DMS79 treated with DMSO at 0.1 percent for 48 hours (cell line): ENCODE data around the gene INAFM2.

Experiments
- DNase-seq: peaks from one replicate; lab custom pipeline; 2025; lab: John Stamatoyannopoulos, UW

Gene INAFM2

GRCh38 chr15:40344631-40345120 lies 21.2 kb downstream of the INAFM2 start:
- peak; percentile 10 for DNase-seq

DNA sequence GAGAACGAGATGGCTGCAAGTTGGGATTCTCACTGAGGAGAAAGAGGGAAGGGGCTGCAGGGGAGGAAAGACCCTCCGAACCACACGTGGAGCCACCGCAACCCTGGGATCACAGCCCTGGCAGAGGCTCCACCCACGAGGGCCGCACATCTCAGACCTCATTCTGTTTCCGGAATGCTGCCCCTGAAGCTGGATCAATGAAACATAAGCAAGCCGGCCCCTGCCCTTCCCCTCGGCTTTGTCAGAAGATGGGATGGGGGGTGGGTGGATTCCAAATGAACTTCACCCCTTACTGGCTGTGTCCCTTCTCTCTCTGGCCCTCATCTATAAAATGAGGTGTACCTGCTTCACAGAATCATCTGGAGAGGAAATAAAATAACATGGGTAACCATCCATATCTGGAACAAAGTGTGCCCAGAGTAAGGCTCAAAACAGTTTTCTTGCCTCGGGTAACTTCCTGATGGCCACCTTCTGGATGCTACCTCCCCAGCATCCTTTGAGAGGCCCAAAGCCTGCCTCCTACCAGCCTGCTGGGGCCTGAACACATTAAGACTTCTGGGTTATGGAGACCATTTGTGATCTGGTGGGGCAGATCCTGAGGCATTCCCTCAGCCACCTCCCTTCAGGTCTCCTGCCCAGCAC lies 21.9 kb downstream of the INAFM2 start:
- DNase-seq, result no peak

- no peak for DNase-seq
Observed at GRCh38 chr15:40345867-40346578, 22.5 kb downstream of the INAFM2 start.

DNA sequence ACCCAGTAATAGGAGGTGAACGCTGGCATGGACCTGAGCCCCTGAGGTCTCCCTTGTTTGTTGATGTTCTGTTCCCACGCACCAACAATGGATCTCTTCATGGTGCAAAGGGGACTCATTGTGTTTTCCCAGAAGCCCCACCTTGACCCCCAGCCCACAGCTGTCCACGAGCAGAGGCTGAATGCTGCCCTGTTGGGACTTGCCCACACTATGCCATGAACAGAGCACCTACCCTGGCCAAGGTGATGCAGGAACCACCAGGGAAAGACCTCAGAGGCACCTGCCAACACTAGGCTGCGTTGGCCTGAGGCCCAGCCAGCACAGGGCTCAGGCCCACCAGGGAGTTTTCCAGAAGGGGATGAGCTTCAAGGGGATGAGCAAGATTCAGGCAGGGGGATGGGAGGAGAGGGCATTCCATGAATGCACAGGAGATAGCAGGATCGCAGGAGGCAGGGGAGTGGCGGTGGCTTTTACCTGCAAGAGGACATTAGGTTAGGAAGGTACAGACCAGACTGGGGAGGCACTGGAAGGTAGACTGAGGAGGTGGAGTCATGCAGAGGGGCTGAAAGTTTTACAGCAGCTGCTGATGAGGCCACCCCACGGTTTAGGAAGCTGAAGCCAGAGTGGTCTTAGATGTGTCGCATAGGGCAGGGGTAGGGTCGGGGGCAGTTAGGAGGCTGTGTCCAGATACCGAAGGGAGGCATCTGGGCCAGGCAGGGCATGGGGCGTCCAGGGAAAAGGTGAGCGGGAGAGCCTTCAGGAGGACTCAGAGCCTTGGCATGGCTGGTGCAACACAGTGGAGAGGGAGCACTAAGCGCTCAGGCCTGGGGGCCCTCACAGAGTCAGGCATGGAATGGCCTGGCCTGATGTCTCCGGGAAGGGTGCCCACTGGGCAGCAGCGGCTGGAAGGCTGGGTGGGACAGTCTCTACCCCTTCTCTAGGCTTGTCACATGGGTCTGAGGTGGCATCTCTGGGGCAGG lies 23.4 kb downstream of the INAFM2 start:
- DNase-seq, result no peak

DNA sequence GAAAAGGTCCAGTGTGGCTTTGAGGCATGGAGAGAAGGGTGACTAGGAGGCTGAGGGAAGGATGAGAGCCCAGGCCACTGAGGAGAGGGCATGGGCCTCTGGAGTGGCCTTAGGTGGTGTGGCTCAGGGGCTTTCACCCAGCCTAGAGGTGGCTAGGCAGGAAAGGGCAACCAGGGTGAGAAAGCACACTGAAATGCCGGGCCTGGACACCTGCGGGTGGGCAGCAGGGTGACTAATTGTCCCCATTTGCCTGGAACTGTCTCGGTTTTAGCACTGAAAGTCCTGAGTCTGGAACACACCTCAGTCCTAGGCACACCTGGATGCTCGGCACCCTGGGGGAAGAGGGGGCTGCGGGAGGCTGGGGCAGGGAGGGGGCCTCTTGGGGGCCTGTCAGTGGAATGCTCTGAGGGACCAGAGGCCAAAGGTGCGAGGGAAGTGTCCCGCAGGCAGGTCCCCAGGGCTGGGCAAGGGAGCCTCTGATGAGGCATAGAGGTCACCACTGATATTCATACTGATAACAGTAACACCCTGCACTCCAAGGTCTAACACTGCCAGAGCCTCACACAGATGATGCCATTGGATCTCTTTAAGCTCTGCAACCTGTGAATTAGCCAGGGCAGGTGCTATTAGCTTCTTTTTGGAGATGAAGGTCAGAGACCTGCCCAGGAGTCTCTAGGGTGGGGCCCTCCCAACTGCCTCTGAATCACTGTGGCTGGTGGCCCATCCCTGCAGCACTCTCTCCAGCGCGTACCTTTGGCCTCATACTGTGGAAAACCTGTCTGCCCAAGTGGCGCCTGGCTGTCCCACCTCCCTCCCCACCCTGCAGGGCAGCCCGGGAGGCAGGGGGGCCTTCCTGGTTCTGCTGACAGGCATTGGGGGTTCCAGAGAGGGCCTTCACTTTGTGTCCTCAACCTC lies 24.3 kb downstream of the INAFM2 start:
- no peak for DNase-seq

- no peak for DNase-seq
Observed at GRCh38 chr15:40348474-40348870, 25.0 kb downstream of the INAFM2 start.

- DNase-seq, result no peak
Observed at GRCh38 chr15:40349163-40349562, 25.7 kb downstream of the INAFM2 start.

DNA sequence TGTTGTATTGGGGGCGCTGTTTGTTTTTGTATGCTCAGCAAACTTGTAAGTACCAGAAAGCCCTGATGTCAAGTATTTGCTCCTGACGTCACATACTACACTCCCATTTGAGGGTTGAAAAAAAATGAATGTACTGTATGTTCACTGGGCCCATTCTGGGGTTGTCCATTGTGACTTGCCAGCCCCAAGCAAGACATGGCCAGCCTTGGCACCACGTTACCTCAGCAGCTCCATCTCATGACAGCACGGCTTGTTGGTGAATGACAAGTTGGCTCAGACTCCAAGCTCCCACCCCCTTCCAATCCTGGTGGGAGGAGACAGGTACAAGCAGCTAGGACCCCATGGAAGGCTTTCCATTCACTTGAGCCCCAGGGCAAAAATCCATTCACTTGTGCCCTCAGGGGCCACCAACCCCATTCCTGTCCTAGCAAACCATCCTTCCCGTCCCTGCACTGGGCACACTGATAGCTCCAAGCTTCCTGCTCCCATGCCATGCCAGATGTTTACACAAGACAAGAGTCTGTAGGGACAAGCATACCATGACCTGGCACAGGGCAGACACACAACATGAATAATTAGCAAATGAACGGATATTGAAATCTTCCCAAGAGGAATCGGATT lies 28.9 kb downstream of the INAFM2 start:
- no peak for DNase-seq

GRCh38 chr15:40353697-40354096 lies 30.2 kb downstream of the INAFM2 start:
- no peak for DNase-seq

- DNase-seq, result peak; percentile 29
Observed at GRCh38 chr15:40354408-40355171, 31.1 kb downstream of the INAFM2 start.

- no peak for DNase-seq
Observed at GRCh38 chr15:40355976-40356585, 32.6 kb downstream of the INAFM2 start.

- no peak for DNase-seq
Observed at GRCh38 chr15:40357246-40357645, 33.8 kb downstream of the INAFM2 start.

DNA sequence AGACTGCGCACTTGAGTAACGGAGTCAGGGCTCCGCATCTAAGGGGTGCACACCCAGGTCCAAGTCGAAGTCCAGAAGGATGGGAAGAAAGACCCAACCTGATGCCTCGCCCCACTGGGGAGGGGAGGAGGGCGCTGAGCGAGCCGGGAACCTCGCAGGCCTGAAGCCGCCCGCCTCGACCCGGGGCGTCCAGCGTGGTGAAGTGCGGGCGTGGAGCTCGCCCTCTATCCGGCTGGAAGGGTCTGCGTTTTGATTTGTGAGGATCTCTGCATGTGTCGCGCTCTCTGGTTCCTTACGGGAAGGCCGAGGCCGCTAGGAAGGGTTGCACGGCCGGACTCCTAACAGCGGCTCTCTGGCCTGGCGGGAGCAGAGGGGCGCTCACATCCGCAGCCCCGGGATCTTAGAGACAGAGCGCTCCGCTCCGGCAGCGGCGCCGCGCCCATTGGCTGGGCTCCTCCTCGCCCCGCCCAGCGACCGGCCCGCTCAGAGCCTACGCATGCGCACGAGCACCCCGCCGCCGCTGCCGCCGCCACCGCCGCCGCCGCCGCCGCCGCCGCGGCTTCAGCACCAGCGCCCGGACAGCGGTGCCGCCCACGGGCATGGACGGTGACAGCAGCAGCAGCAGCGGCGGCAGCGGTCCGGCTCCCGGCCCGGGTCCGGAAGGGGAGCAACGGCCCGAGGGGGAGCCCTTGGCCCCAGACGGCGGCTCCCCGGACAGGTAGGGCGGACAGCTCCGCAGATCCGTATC lies 34.4 kb downstream of the INAFM2 start, which contains the start of gene DISP2:
Gene DISP2 (plus strand): TSS at position 497 of the 748 bp plus-strand sequence. CDS start 103 bp downstream, at position 600.
- peak; percentile 49 for DNase-seq

GRCh38 chr15:40358471-40359353 lies 35.2 kb downstream of the INAFM2 start:
- peak; percentile 13 for DNase-seq

DNA sequence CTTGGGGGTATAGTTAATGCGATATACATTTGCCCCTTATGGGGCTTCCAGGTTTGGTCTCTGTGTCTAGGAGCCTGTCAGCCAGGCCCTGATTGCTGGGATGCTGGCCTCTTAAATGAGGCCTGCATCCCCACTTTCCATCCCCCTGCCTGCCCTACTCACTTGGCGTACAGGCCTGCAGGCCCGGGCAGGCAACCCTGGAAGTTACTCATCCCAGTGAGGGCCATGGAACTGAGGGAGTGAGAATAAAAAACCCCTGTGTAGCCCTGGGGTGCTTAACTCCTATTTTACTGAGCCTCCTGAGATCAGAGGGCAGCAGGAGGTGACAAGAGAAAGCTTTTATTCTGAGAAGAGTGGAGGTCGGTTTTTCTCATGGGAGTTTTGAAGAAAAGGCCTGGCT lies 36.5 kb downstream of the INAFM2 start:
- DNase-seq, result no peak

- DNase-seq, result no peak
Observed at GRCh38 chr15:40361640-40362039, 38.1 kb downstream of the INAFM2 start.

DNA sequence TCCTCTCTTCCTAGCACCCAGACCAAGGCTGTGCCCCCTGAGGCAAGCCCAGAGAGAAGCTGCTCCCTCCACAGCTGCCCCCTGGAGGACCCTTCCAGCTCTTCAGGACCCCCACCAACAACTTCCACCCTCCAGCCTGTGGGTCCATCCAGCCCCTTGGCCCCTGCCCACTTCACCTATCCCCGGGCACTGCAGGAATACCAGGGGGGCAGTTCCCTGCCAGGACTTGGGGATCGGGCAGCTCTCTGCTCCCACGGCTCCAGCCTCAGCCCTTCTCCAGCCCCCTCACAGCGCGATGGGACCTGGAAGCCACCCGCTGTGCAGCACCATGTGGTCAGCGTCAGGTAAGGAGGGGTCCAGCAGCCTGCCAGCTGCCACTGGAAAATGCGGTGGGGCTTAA lies 40.1 kb downstream of the INAFM2 start:
- no peak for DNase-seq

- DNase-seq, result no peak
Observed at GRCh38 chr15:40364251-40364650, 40.8 kb downstream of the INAFM2 start.
